NCI-H2196 (cell line): ENCODE results near the gene FNIP1.
"Not testable (repeated sequence)": the region's sequence is repeated elsewhere in the genome, so short reads cannot be mapped to it uniquely, and the experiment has no call there.

Source experiments
- DNase-seq: peaks from one replicate; lab custom pipeline; 2025; ENCODE audit not compliant: unreplicated experiment; lab: John Stamatoyannopoulos, UW

The FNIP1 gene

GRCh38 chr5:131610198-131611063 is 186.4 kb downstream of the FNIP1 start:
- DNase-seq = no peak

- DNase-seq = no peak
Measured at GRCh38 chr5:131609774-131610173, 187.0 kb downstream of the FNIP1 start.

GRCh38 chr5:131608597-131608996 is 188.2 kb downstream of the FNIP1 start:
- DNase-seq = no peak

GRCh38 chr5:131607903-131608540 is 188.8 kb downstream of the FNIP1 start:
- DNase-seq = no peak

- no peak for DNase-seq
Measured at GRCh38 chr5:131607418-131607817, 189.4 kb downstream of the FNIP1 start.

GRCh38 chr5:131605086-131605485 is 191.7 kb downstream of the FNIP1 start:
- DNase-seq = no peak

GRCh38 chr5:131595088-131596033 is 201.5 kb downstream of the FNIP1 start:
- DNase-seq = no peak

GRCh38 chr5:131593921-131594320 is 202.9 kb downstream of the FNIP1 start:
- DNase-seq = no peak

GRCh38 chr5:131593436-131593835 is 203.4 kb downstream of the FNIP1 start:
- not testable (repeated sequence) for DNase-seq
